HG03432 (cell line): Measurements from ENCODE around the gene VAV2.
"Not testable (repeated sequence)": the region's sequence is repeated elsewhere in the genome, so short reads cannot be mapped to it uniquely, and the experiment has no call there.

Source experiments
- ATAC-seq: cut with Tn5 transposase; IDR thresholded peaks from one replicate; pipeline ENCODE4 v1.9.1; 2021; ENCODE audit warnings: mild to moderate bottlenecking, moderate library complexity; ENCODE audit not compliant: unreplicated experiment

VAV2 gene

DNA sequence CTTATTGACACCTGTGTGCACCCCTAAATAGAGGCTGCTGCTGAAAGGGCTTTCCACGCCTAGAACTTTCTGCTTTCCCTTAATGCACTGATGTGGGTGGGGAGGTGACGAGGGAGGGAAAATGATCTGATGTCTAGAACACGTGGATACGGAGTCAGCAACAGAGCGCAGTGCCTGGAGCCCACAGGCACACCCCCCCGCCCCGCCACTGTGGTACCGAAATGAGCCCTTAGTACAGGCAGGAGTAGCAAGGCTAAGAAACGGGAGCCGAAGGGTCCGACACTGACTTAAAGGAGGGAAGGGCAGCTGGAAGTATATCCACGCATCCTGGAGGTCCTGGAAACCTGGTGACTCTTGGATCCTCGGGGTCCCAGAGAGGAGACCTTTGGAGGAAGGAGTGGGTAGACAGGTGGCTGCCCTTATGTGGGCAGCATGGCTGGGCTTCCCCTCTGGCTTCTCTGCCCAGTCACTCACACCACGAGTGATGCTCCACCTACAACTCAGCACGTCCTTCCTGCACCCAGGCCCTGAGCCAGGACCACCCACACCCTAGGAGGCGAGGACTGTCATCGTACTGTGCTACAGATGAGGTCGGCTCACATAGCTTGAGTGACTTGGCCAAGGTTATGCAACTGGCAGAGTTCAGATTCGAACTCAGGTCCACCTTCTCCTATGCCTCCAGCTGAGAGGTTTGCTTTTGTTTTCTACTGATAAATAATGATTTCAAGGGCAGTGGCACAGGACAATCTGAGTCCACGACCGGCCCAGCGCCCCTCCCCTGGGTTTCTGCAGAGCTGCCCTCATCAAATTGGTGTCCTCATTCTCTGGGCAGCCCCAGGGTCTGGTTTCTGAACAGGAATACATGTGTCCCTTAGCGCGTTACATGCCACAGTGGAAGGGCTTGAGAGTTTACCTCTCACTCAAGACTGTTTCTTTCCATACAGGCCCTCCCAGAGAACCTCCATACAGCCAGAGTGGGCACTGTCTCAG is 4.7 kb upstream of the VAV2 start:
- ATAC-seq = no peak

- no peak for ATAC-seq
Observed at GRCh38 chr9:133995012-133995896, 3.1 kb upstream of the VAV2 start.

GRCh38 chr9:133994353-133995011 is 2.4 kb upstream of the VAV2 start:
- no peak for ATAC-seq

DNA sequence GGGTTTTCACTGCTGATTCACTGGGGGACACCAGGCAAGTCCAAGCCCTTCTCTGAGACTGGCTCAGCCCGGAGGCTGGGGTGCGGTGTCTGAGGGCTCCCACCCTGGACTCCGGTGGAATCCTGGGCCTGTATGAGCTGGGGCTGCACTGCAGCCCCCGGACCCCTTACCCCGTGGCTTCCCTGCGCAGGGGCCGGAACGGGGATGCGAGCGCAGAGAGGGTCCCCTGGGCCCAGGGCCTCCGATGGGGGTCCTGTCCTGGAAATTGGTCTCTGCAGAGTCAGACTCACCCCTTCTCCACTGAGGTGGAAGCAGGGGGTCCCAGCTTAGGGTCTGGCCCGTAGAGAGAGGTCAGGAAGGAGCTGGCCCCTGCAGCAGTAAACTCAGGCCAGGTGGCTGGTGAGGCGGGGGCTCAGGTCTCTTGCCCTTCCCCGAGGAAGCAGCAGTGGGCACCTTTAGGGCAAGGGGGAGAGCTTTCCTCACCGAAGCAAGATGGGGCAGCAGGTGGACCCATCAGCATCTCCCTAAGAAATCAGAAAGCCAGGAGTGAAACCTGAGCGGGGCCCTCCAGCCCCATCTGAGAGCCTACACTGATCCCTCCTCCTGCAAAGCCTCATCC is 1.6 kb upstream of the VAV2 start:
- ATAC-seq = no peak

- peak; percentile 59 for ATAC-seq
Observed at GRCh38 chr9:133992780-133993634, 883 bp upstream of the VAV2 start.

- no peak for ATAC-seq
Observed at GRCh38 chr9:133991214-133991921, 756 bp downstream of the VAV2 start.

DNA sequence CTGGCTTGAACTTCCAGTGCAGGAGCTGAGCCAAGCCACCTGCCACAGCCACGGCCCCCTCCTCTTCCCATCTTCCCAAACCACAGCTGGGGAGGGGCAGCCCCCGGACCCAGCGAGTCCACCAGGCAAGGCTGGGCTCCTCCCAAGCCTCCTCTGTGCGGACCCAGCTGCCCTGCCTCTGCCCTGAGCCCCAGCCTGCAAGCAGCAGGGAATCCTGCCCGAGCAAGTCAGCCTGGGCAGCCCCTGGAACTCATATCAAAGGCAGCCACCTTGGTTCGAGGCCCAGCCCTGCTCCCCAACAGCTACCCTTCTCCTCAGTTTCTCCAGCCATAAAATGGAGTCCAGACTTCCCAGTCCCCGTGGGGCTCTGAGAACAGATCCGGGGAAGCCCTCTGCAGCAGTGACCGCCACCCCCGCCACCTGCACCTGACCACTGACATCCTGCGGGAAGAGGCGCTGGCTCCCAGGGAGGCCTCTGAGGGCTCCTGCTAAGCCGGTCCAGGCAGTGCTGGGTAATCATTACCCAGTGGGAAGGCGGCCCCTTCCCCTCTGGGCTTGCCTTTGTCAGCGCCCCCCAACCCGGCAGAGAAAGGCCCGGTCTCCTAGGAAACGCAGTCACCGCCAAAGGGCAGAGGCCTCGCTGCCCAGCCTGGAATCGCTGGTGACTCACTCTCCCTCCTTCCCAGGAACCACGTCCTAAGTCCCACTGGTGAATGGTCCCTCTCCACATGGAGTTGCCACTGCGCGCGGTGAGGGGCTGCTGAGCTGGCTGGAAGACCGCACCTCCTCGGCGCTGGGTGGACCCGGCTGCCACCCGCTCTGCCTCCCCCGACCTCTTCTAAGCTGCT is 1.5 kb downstream of the VAV2 start:
- no peak for ATAC-seq

DNA sequence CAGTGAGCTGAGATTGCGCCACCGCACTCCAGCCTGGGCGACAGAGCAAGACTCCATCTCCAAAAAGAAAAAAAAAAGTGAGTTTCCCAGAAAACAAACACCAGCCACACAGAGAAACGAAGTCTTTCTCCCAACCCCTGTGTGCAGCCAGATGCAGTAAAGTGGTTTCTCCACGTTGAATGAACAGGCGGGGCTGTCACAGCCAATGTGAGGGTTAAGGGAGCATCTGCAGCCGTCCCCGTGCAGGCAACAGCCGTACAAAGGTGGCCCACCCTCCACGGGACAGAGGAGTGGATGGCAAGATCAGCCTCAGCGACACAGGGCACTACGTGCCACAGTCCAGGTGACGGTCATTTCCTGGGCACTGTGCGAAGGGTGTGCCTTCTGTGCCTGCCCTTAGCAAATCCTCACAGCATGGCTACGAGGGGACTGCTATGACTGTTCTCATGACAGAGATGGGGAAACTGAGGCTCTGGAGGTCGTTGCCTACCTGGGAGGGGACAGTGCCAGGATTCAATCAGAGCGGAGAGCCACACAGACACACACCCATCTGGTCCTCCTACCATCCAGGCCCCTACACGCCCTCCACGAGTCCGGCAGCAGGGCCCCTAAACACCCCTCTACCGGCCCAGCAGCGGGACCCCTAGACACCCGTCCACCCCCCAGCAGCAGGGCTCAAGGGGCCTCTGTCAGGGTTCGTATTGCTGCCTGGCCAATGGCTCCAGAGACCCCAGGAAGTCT is 2.3 kb downstream of the VAV2 start:
- no peak for ATAC-seq

DNA sequence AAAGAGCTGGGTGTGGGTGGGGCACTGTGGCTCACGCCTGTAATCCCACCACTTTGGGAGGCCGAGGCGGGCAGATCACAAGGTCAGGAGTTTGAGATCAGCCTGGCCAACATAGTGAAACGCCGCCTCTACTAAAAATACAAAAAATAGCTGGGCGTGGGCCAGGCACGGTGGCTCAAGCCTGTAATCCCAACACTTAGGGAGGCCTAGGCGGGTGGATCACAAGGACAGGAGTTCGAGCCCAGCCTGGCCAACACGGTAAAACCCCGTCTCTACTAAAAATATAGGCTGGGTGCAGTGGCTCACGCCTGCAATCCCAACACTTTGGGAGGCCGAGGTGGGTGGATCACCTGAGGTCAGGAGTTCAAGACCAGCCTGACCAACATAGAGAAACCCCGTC is 3.4 kb downstream of the VAV2 start:
- not testable (repeated sequence) for ATAC-seq

GRCh38 chr9:133987946-133988665 is 4.0 kb downstream of the VAV2 start:
- ATAC-seq = no peak

- ATAC-seq = no peak
Observed at GRCh38 chr9:133987446-133987788, 4.7 kb downstream of the VAV2 start.

GRCh38 chr9:133986774-133987445 is 5.2 kb downstream of the VAV2 start:
- ATAC-seq = no peak

GRCh38 chr9:133986061-133986460 is 6.1 kb downstream of the VAV2 start:
- no peak for ATAC-seq

GRCh38 chr9:133982971-133983720 is 9.0 kb downstream of the VAV2 start:
- ATAC-seq = no peak

- ATAC-seq = no peak
Observed at GRCh38 chr9:133981958-133982681, 10.0 kb downstream of the VAV2 start.
